ENCODE measurements around the gene RGR. TPM values are rescaled to one million over a fixed set of nuclear protein-coding genes. Genes with fewer than 3 reads are reported as not detected.

Gene RGR
- total RNA-seq, 1 experiment from 2014 or later = not detected

DNA sequence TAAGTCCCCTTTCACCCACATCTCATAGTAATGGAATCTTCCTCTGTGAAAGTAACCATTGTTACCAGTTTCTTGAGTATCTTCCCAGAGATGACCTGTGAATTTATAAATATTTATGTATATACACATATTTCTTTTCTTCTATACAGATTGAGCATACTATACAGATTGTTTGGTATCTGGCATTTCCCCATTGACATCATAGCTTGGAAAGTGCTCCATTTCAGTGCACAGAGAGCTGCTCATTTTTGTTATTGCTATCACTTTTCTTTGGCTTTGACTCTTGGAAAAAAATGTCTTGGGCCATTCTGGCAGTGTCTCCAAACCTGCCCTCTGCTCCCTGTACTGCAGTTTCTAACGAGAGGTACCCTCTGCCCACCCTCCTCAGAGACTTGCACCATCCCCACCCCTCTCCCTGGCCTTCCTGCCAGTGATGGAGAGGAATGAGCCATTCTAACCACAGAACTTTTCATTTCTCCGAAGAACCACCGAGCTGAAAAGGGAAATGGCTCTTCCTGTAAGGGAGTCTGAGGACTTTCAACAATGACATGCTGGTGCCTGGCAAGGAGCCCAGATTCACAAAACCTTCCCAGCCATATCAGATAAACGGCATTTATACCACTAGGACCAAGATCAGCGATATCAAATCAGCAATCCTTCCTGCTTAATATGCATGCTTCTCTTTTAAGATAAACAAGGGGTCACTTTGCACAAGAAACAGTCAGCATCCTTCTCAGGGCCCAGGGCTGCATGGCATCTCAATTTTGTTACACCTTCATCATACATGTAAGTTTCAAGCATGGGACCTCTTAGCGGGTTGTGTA lies 63.8 kb downstream of the RGR start:
- no TSS peak for BruUV-seq (replicated peaks)
- ChIA-PET CTCF (no interaction called here), POLR2A (no interaction called here), RAD21 (ENCODE audit: low non-redundant PET in 1 of 2, low total read pairs in 2 of 2, uncharacterized antibody in 2 of 2, unreplicated experiment in 2 of 2) (no interaction called here)
- no peaks in the 10 kb centered on the region for H4K20me1 ChIP-seq (ENCODE audit: insufficient read depth)
- DNase-seq (ENCODE audit: low read depth, low spot score) (no peak), ATAC-seq (no peak)
- peaks cover 8 to 33% of the 10 kb centered on the region in 2 experiments for H3K4me1 ChIP-seq (ENCODE audit: control insufficient read depth in 1 of 2, insufficient read depth in 2 of 2, low read length in 2 of 2)
- H3K9me2 ChIP-seq (ENCODE audit: insufficient read depth) = no peaks in the 10 kb centered on the region
- TF ChIP-seq MAX (IDR thresholded peaks at IDR 0.05) = no peak
- H3K4me3 ChIP-seq (replicated peaks in 1 of 2; ENCODE audit: low read depth in 1 of 2, low read length in 2 of 2) = no peak overlapping the region
- no peak overlapping the region for H3K4me2 ChIP-seq (ENCODE audit: low read length)
- intact Hi-C loops (cut with micrococcal nuclease) = no loop called here
- no peaks in the 10 kb centered on the region for H3K79me2 ChIP-seq (ENCODE audit: insufficient read depth, low read length)
- no peaks in the 10 kb centered on the region for H3K36me3 ChIP-seq (ENCODE audit: control insufficient read depth in 1 of 2, insufficient read depth in 2 of 2, low read length in 2 of 2)
- H3K9me3 ChIP-seq (ENCODE audit: control insufficient read depth in 1 of 2, insufficient read depth in 1 of 2, low read depth in 1 of 2, low read length in 2 of 2) = no peaks in the 10 kb centered on the region
- H3K27ac ChIP-seq (ENCODE audit: low read depth, low read length) = no peak overlapping the region
- H3K27me3 ChIP-seq (ENCODE audit: insufficient read depth, low read length) = no peaks in the 10 kb centered on the region
- H2AFZ ChIP-seq (ENCODE audit: low read depth, low read length, poor library complexity, severe bottlenecking) = no peak overlapping the region
- H3K9ac ChIP-seq (ENCODE audit: low read length) = no peak overlapping the region

Other genes starting within 250 kb of the RGR start
- 156 TPM for gene GHITM, start 105.5 kb upstream of the RGR start, total RNA-seq (2021; ENCODE audit: unreplicated experiment)
- not detected for gene GPR15LG, start 71.3 kb upstream of the RGR start, total RNA-seq (2021; ENCODE audit: unreplicated experiment)
- gene CDHR1, start 50.5 kb upstream of the RGR start, total RNA-seq (2021; ENCODE audit: unreplicated experiment) = not detected
- not detected for gene LRIT2, start 19.5 kb upstream of the RGR start, total RNA-seq (2021; ENCODE audit: unreplicated experiment)
- gene LRIT1, start 3.5 kb upstream of the RGR start, total RNA-seq (2021; ENCODE audit: unreplicated experiment) = not detected
- 28.9 TPM for gene CCSER2, start 83.5 kb downstream of the RGR start, total RNA-seq (2021; ENCODE audit: unreplicated experiment)

Measured in HCT116 (cell line).